ENCODE data around the gene LPCAT4.
A peak's percentile ranks its signal among the peaks of the same experiment; 100 is the strongest.
"Not testable (repeated sequence)": the region's sequence is repeated elsewhere in the genome, so short reads cannot be mapped to it uniquely, and the experiment has no call there.

Gene LPCAT4

GRCh38 chr15:34367101-34368081 is at the start of gene LPCAT4:
Gene LPCAT4, minus strand, starts transcription at chr15:34367196. Its CDS starts 96 bp downstream, at chr15:34367100.
- peak; percentile 92 for DNase-seq (ENCODE audit: low read depth, low spot score)

GRCh38 chr15:34409511-34409910 is 42.5 kb upstream of the LPCAT4 start:
- DNase-seq (ENCODE audit: low read depth, low spot score) = not testable (repeated sequence)

DNA sequence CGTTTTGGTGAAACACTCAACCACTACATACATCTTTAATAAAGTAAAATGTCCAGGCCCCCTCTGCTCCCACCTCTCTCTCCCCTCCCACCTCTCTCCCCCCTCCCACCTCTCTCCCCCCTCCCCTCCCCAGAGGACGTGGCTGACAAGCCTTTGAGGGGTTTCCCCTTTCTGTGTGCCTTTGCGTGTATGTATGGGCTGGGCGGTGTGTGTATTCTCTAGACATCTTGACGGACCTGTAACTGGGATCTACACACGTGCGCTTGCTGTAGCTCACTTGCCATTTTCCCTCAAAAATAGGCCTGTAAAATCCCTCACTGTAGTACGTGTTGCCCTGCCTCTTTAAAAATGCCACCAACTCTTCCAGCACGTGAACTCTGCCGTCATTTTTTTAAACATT is 42.0 kb upstream of the LPCAT4 start:
- not testable (repeated sequence) for DNase-seq (ENCODE audit: low read depth, low spot score)

GRCh38 chr15:34403899-34404298 is 36.9 kb upstream of the LPCAT4 start:
- DNase-seq (ENCODE audit: low read depth, low spot score) = not testable (repeated sequence)

GRCh38 chr15:34403160-34403598 is 36.2 kb upstream of the LPCAT4 start:
- not testable (repeated sequence) for DNase-seq (ENCODE audit: low read depth, low spot score)

GRCh38 chr15:34397637-34398259 is 30.8 kb upstream of the LPCAT4 start:
- not testable (repeated sequence) for DNase-seq (ENCODE audit: low read depth, low spot score)

DNA sequence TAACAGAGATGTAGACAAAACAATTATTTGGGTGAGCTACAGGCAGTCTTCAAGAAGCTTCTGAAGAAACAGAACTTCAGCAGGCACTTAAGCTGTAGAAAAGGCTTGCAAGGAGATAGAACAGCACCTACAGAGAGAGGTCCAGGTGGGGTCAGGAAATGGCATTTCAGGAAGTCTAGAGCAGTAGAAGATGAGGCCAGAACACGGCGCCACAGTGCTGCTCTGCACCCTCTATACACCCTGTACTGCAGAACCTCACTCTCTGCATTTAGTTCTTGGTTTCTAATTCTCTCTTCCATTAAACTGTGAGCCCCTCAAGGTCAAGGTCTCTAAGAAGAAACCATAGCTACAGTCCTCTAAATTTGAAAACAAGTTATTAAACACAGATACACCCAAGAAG is 26.0 kb upstream of the LPCAT4 start:
- not testable (repeated sequence) for DNase-seq (ENCODE audit: low read depth, low spot score)

DNA sequence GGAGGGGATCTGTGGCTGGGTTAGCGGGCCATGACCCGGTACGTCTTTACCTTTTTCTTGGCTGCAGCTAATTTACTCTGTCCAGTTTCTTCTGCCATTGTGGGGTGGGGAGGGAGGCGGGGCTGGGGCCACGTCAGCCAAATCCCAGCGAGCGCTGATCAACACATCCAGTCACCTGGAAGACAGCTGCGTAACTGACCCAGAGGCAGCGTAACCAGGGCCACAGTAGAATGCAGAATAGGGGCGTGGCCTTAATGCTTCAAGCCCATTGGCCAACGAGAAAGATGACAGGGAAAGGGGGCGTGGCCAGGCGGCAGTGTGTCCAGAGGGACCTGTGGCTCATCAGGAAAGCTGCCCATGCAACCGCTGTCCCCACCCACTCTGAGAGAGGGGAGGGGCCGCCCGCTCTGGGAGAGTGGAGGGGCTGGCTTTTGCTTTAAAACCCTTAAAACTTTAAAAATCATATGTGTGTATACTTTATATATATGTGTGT is 22.6 kb upstream of the LPCAT4 start:
- not testable (repeated sequence) for DNase-seq (ENCODE audit: low read depth, low spot score)

DNA sequence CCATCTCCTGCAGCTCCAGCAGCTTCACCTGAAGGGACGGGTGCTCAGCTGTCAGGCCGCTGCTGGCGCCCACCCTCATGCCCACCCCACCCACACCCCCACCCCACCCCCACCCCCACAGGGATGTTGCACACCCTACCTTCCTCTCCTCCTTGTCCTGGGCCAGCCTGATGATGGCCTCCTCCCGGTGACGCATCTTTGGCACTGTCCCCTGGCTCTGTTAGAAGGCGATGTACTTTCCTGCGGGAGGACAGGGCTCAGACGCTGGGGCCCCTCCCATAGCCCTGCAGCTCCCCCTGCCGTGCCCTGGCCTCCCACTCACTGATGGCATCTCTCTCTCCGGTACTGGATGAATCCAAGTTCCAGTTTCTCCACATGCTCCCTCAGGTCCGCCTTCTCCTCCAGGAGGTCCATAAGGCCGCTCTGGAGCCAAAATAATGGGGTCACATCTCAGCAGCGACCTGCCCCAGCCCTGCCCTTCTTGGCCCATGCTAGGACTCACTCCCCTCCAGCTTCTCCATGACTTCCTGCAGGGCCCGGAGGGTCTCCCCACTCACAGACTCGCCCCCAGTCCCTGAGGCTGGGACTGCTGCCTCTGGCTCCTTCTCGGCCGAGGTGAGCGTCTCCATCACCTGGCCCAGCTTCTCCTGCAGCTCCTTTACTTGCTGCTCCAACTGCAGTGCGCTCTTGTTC is 15.0 kb upstream of the LPCAT4 start:
- DNase-seq (ENCODE audit: low read depth, low spot score) = not testable (repeated sequence)

GRCh38 chr15:34380491-34380890 is 13.5 kb upstream of the LPCAT4 start:
- DNase-seq (ENCODE audit: low read depth, low spot score) = not testable (repeated sequence)

- no peak for DNase-seq (ENCODE audit: low read depth, low spot score)
These were observed 9.9 kb upstream of the LPCAT4 start for GRCh38 chr15:34376856-34377255.

DNA sequence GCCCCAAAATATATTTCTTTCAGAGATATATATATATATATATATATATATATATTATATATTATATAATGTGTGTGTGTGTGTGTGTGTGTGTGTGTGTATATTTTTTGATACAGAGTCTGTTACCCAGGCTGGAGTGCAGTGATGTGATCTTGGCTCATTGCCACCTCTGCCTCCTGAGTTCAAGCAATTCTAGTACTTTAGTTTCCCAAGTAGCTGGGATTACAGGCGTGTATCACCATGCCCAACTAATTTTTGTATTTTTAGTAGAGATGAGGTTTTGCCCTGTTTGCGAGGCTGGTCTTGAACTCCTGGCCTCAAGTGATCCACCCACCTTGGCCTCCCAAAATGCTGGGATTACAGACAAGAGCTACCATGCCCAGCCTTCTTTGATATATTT is 8.5 kb upstream of the LPCAT4 start:
- DNase-seq (ENCODE audit: low read depth, low spot score) = not testable (repeated sequence)

GRCh38 chr15:34374816-34375215 is 7.8 kb upstream of the LPCAT4 start:
- no peak for DNase-seq (ENCODE audit: low read depth, low spot score)

DNA sequence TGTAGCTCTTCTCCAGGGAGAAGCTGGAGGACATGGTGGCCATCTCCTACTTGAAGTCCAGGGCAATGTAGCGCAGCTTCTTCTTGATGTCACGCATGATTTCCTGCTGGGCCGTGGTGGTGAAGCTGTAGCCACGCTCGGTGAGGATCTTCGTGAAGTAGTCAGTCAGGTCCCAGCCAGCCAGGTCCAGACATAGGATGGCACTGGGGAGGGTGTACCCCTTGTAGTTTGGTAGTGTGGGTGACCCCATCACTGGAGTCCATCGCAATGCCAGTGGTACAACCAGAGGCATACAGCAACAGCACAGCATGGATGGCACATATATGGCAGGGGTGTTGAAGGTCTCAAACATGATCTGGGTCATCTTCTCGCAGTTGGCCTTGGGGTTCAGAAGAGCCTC is 7.0 kb upstream of the LPCAT4 start:
- no peak for DNase-seq (ENCODE audit: low read depth, low spot score)

- no peak for DNase-seq (ENCODE audit: low read depth, low spot score)
These were observed 3.6 kb upstream of the LPCAT4 start for GRCh38 chr15:34370643-34371042.

- no peak for DNase-seq (ENCODE audit: low read depth, low spot score)
These were observed 3.1 kb upstream of the LPCAT4 start for GRCh38 chr15:34370129-34370528.

GRCh38 chr15:34366271-34367065 is 528 bp downstream of the LPCAT4 start:
- DNase-seq (ENCODE audit: low read depth, low spot score) = peak; percentile 92

- DNase-seq (ENCODE audit: low read depth, low spot score) = no peak
These were observed 1.2 kb downstream of the LPCAT4 start for GRCh38 chr15:34365836-34366235.

DNA sequence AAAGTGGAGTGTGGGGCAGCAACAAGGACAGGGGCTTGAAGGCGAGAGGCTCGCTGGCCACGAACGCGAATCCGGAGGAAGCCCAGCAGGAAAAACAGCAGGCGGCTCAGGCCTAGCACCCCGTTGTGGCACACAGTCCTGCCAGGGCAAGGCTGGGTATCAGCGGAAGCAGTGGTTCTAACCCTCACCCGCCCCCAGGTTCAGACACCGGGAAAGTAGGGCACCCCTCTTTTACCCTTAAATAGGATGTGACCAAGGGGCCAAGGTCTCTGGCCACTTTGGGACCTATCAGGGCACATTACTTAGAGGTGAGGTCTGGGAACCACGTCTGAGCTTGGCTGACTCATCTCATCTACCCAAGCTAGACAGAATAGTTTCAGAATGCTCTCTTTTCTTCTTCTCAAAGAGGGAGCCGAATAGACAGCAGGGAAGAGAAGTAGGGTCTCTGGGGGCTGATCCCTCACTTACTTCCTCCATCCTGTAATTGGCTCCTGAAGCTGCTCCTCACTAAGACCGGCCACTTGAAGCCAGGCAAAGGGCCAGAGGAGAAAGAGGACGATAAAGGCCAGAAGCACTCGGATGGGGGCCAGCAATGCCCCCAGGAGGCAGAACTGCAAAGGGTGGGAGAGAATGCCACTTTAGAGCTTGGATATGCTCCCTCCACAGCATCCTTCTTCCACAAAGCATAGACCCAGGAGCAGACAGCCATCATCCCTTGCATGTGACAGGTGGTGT is 1.7 kb downstream of the LPCAT4 start:
- DNase-seq (ENCODE audit: low read depth, low spot score) = no peak

- no peak for DNase-seq (ENCODE audit: low read depth, low spot score)
These were observed 3.0 kb downstream of the LPCAT4 start for GRCh38 chr15:34364041-34364440.

All from ELF-1 (cell line).